ENCODE data around the gene ZNF778. TPM values are rescaled to one million over a fixed set of nuclear protein-coding genes. Genes with fewer than 3 reads are reported as not detected.

ZNF778 gene
- total and polyA plus RNA-seq, 2 donors from 2014 or later: 2.2 to 12.7 TPM

GRCh38 chr16:89172528-89173173, 44.9 kb upstream of the ZNF778 start:
- no peak overlapping the region for H3K9ac ChIP-seq (ENCODE audit: low read length in 3 of 3)
- DNase-seq (peak in 4 of 5 donors; percentile 68 to 85 (median 77)), FAIRE-seq (no peak)
- H3K9me3 ChIP-seq (ENCODE audit: control insufficient read depth in 2 of 3, insufficient read depth in 1 of 3, low read length in 3 of 3): no peaks in the 10 kb centered on the region
- no peaks in the 10 kb centered on the region for H3K27me3 ChIP-seq (ENCODE audit: control insufficient read depth, insufficient read depth, low read length)
- H3K4me1 ChIP-seq (ENCODE audit: control insufficient read depth in 2 of 3, insufficient read depth in 2 of 3, low read depth in 1 of 3, low read length in 3 of 3): peaks cover 0 to 7% (median 0%) of the 10 kb centered on the region in 3 donors
- no peak for TF ChIP-seq CTCF (IDR thresholded peaks at IDR 0.05; ENCODE audit: borderline replicate concordance, extremely low read depth, insufficient read depth)
- intact Hi-C loops (cut with DNase I): no loop called here
- no peak overlapping the region for H3K4me3 ChIP-seq (ENCODE audit: low read length in 3 of 3)
- no peaks in the 10 kb centered on the region for H3K36me3 ChIP-seq (ENCODE audit: control insufficient read depth in 2 of 3, insufficient read depth in 3 of 3, low read length in 3 of 3)
- no peak overlapping the region for H3K27ac ChIP-seq (ENCODE audit: low read depth in 2 of 2, low read length in 2 of 2)

GRCh38 chr16:89173174-89173921, 44.2 kb upstream of the ZNF778 start:
- peak; percentile 72 to 85 (median 81) for DNase-seq
- Histone ChIP-seq H3K4me3 (ENCODE audit: low read length in 3 of 3) (no peak overlapping the region), H3K27me3 (ENCODE audit: control insufficient read depth, insufficient read depth, low read length) (no peaks in the 10 kb centered on the region), H3K9ac (ENCODE audit: low read length in 3 of 3) (no peak overlapping the region), H3K36me3 (ENCODE audit: control insufficient read depth in 2 of 3, insufficient read depth in 3 of 3, low read length in 3 of 3) (no peaks in the 10 kb centered on the region), H3K9me3 (ENCODE audit: control insufficient read depth in 2 of 3, insufficient read depth in 1 of 3, low read length in 3 of 3) (no peaks in the 10 kb centered on the region), H3K27ac (ENCODE audit: low read depth in 2 of 2, low read length in 2 of 2) (no peak overlapping the region), H3K4me1 (ENCODE audit: control insufficient read depth in 2 of 3, insufficient read depth in 2 of 3, low read depth in 1 of 3, low read length in 3 of 3) (peaks cover 0 to 7% (median 0%) of the 10 kb centered on the region in 3 donors)
- no peak for TF ChIP-seq CTCF (IDR thresholded peaks at IDR 0.05; ENCODE audit: borderline replicate concordance, extremely low read depth, insufficient read depth)
- intact Hi-C loops (cut with DNase I): no loop called here
- no peak for FAIRE-seq

- intact Hi-C loops (cut with DNase I): no loop called here
- peaks cover 0 to 7% (median 0%) of the 10 kb centered on the region in 3 donors for H3K4me1 ChIP-seq (ENCODE audit: control insufficient read depth in 2 of 3, insufficient read depth in 2 of 3, low read depth in 1 of 3, low read length in 3 of 3)
- no peak for TF ChIP-seq CTCF (IDR thresholded peaks at IDR 0.05; ENCODE audit: borderline replicate concordance, extremely low read depth, insufficient read depth)
Measured at GRCh38 chr16:89174055-89174827, 43.3 kb upstream of the ZNF778 start.

More at GRCh38 chr16:89174055-89174827, 43.3 kb upstream of the ZNF778 start:
- H3K27ac ChIP-seq (ENCODE audit: low read depth in 2 of 2, low read length in 2 of 2): no peak overlapping the region
- no peaks in the 10 kb centered on the region for H3K36me3 ChIP-seq (ENCODE audit: control insufficient read depth in 2 of 3, insufficient read depth in 3 of 3, low read length in 3 of 3)
- DNase-seq: peak in 1 of 5 donors; percentile 53
- no peaks in the 10 kb centered on the region for H3K27me3 ChIP-seq (ENCODE audit: control insufficient read depth, insufficient read depth, low read length)
- no peak for FAIRE-seq
- no peak overlapping the region for H3K4me3 ChIP-seq (ENCODE audit: low read length in 3 of 3)
- no peaks in the 10 kb centered on the region for H3K9me3 ChIP-seq (ENCODE audit: control insufficient read depth in 2 of 3, insufficient read depth in 1 of 3, low read length in 3 of 3)
- no peak overlapping the region for H3K9ac ChIP-seq (ENCODE audit: low read length in 3 of 3)
